Stimulated activated CD8-positive, alpha-beta memory T cell treated with anti-CD3 and anti-CD28 coated beads, Interleukin-2, amount 100 ng/mL, for 48 hours (primary cell): ENCODE results near the gene TSPYL2.

Experiments used
- DNase-seq, 2 donors: peaks; one replicate each; pipeline ENCODE4 v3.0.0-alpha.2; 2020; ENCODE audit warnings: low read depth in 2 of 2

TSPYL2 gene

GRCh38 chrX:53125506-53125905 lies 43.3 kb downstream of the TSPYL2 start:
- no peak for DNase-seq

GRCh38 chrX:53126377-53126776 lies 44.2 kb downstream of the TSPYL2 start:
- DNase-seq: no peak

GRCh38 chrX:53128097-53128749 lies 46.1 kb downstream of the TSPYL2 start:
- DNase-seq: no peak

GRCh38 chrX:53133400-53133799 lies 51.2 kb downstream of the TSPYL2 start:
- DNase-seq: no peak

GRCh38 chrX:53135581-53135980 lies 53.4 kb downstream of the TSPYL2 start:
- DNase-seq: no peak
